Measurements from ENCODE around the gene KCNG3. TPM values are rescaled to one million over a fixed set of nuclear protein-coding genes. Genes with fewer than 3 reads are reported as not detected.

KCNG3 gene
- total RNA-seq, 1 experiment from 2014 or later, result 1.5 TPM

DNA sequence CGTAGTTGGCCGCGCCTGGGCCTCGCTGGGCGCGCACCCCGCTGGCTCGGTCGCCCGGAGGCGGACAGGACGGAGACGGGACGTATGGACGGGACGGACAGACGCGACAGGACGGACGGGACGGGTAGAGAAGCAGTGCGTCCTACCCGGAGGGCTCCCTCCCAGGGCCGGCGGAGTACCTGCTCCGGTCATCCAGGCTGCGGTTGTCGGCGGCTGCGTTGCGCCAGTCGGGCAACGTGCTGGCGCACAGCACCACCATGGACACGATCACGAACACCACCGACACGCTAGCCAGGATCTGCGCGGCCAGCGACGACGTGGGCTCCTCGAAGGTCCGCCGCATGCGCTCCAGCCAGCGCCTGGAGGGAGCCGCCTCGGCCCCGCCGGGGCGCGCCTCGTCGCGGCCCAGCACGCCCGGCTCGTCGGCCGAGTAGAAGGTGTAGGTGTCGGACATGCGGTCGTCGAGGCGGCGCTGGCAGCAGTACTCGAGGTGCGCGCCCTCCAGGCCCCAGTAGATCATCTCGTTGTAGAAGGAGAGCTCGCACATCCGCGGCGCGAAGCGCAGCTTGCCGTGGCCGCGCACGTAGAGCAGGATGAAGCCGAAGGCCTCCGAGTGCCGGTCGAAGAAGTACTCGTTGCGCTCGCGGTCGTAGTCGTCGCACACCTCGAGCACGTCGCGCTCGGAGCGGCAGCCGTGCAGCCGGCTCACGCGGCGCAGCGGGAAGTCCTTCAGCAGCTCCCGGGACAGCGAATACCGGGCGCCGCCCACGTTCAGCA, 903 bp downstream of the KCNG3 start:
- peak overlapping the region in 1 of 2 experiments; percentile 68; a peak in 2 of 4 replicates for H3K4me3 ChIP-seq (replicated peaks in 1 of 2; ENCODE audit: low read depth in 1 of 2, low read length in 2 of 2)
- H3K27me3 ChIP-seq (ENCODE audit: insufficient read depth, low read length), result no peaks in the 10 kb centered on the region
- H3K79me2 ChIP-seq (ENCODE audit: insufficient read depth, low read length), result no peaks in the 10 kb centered on the region
- no peak for DNase-seq (ENCODE audit: low read depth, low spot score)
- no peaks in the 10 kb centered on the region for H3K9me3 ChIP-seq (ENCODE audit: control insufficient read depth in 1 of 2, insufficient read depth in 1 of 2, low read depth in 1 of 2, low read length in 2 of 2)
- TF ChIP-seq, protein P1, sequence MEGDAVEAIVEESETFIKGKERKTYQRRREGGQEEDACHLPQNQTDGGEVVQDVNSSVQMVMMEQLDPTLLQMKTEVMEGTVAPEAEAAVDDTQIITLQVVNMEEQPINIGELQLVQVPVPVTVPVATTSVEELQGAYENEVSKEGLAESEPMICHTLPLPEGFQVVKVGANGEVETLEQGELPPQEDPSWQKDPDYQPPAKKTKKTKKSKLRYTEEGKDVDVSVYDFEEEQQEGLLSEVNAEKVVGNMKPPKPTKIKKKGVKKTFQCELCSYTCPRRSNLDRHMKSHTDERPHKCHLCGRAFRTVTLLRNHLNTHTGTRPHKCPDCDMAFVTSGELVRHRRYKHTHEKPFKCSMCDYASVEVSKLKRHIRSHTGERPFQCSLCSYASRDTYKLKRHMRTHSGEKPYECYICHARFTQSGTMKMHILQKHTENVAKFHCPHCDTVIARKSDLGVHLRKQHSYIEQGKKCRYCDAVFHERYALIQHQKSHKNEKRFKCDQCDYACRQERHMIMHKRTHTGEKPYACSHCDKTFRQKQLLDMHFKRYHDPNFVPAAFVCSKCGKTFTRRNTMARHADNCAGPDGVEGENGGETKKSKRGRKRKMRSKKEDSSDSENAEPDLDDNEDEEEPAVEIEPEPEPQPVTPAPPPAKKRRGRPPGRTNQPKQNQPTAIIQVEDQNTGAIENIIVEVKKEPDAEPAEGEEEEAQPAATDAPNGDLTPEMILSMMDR (IDR thresholded peaks at IDR 0.05 in 2 of 3, conservative IDR thresholded peaks at IDR 0.05 in 1 of 3; ENCODE audit: borderline replicate concordance in 1 of 3, insufficient read depth in 1 of 3, low read depth in 2 of 3, low read length in 2 of 3), result no peak
- TF ChIP-seq EGR1 (IDR thresholded peaks at IDR 0.05; ENCODE audit: low read depth) (no peak), EZH2 (IDR thresholded peaks at IDR 0.05) (no peak), ZFX (IDR thresholded peaks at IDR 0.05) (no peak), SP1 (IDR thresholded peaks at IDR 0.05; ENCODE audit: low read depth) (no peak), FOSL1 (IDR thresholded peaks at IDR 0.05; ENCODE audit: low read depth) (no peak), ZNF274 (IDR thresholded peaks at IDR 0.05; ENCODE audit: low read depth, low read length) (no peak), YY1 (IDR thresholded peaks at IDR 0.05; ENCODE audit: extremely low read depth, insufficient replicate concordance, low read depth, low read length) (no peak), CEBPB (IDR thresholded peaks at IDR 0.05; ENCODE audit: low read depth) (no peak)
- TF ChIP-seq, protein P2, sequence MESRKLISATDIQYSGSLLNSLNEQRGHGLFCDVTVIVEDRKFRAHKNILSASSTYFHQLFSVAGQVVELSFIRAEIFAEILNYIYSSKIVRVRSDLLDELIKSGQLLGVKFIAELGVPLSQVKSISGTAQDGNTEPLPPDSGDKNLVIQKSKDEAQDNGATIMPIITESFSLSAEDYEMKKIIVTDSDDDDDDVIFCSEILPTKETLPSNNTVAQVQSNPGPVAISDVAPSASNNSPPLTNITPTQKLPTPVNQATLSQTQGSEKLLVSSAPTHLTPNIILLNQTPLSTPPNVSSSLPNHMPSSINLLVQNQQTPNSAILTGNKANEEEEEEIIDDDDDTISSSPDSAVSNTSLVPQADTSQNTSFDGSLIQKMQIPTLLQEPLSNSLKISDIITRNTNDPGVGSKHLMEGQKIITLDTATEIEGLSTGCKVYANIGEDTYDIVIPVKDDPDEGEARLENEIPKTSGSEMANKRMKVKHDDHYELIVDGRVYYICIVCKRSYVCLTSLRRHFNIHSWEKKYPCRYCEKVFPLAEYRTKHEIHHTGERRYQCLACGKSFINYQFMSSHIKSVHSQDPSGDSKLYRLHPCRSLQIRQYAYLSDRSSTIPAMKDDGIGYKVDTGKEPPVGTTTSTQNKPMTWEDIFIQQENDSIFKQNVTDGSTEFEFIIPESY (IDR thresholded peaks at IDR 0.05; ENCODE audit: extremely low read depth, insufficient replicate concordance, low read length), result no peak
- TF ChIP-seq, protein P3, sequence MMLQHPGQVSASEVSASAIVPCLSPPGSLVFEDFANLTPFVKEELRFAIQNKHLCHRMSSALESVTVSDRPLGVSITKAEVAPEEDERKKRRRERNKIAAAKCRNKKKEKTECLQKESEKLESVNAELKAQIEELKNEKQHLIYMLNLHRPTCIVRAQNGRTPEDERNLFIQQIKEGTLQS (IDR thresholded peaks at IDR 0.05), result no peak
- ChIA-PET RAD21 (ENCODE audit: low non-redundant PET in 1 of 2, low total read pairs in 2 of 2, uncharacterized antibody in 2 of 2, unreplicated experiment in 2 of 2) (no interaction called here), POLR2A (no interaction called here), CTCF (no interaction called here)
- H3K9ac ChIP-seq (ENCODE audit: low read length), result peak overlapping the region; percentile 69
- no peak for ATAC-seq
- H3K9me2 ChIP-seq (ENCODE audit: insufficient read depth), result no peaks in the 10 kb centered on the region
- peak overlapping the region; percentile 100 for H3K4me2 ChIP-seq (ENCODE audit: low read length)
- intact Hi-C loops (cut with micrococcal nuclease), result loop anchor here (10.0 kb wide), 1 partner anchor 282 kb away; no protein-coding TSS in a partner anchor
- no peaks in the 10 kb centered on the region for H3K36me3 ChIP-seq (ENCODE audit: control insufficient read depth in 1 of 2, insufficient read depth in 2 of 2, low read length in 2 of 2)
- peaks cover 0 to 21% of the 10 kb centered on the region in 2 experiments; a peak in 3 of 4 replicates for H3K4me1 ChIP-seq (ENCODE audit: control insufficient read depth in 1 of 2, insufficient read depth in 2 of 2, low read length in 2 of 2)
- no peak overlapping the region; the same call in 1 of the 2 replicates for H3K27ac ChIP-seq (ENCODE audit: low read depth, low read length)
- H4K20me1 ChIP-seq (ENCODE audit: insufficient read depth), result no peaks in the 10 kb centered on the region
- BruUV-seq (replicated peaks), result no TSS peak
- no peak overlapping the region for H2AFZ ChIP-seq (ENCODE audit: low read depth, low read length, poor library complexity, severe bottlenecking)

Data from HCT116 (cell line).